Activated CD8-positive, alpha-beta T cell treated with anti-CD3 and anti-CD28 coated beads for 36 hours (primary cell): ENCODE data around the gene SDC1. TPM values are rescaled to one million over a fixed set of nuclear protein-coding genes. Genes with fewer than 3 reads are reported as not detected.

Experiments
- ATAC-seq: fragments of 200-7000 bp; cut with Tn5 transposase; one replicate; pipeline ENCODE4 v1.10.0; 2021; ENCODE audit warnings: mild to moderate bottlenecking, moderate library complexity
- CTCF ChIA-PET: fragments of 350-600 bp; sonication (Branson Sonifier 250); formaldehyde crosslinking; loops from one replicate; lab custom pipeline; 2021; ENCODE audit warnings: antibody characterized with exemption; lab: Charles Lee
- POLR2A ChIA-PET: fragments of 350-600 bp; sonication (Branson Sonifier 250); formaldehyde crosslinking; loops from one replicate; lab custom pipeline; 2021; ENCODE audit warnings: antibody characterized with exemption; lab: Charles Lee
- DNase-seq: peaks from one replicate; pipeline ENCODE4 v3.0.0-alpha.2; 2020
- H3K27ac Mint-ChIP-seq: one replicate; pipeline ENCODE4 v1.8.0; 2021; ENCODE audit warnings: mild to moderate bottlenecking, mixed read lengths
- H3K27me3 Mint-ChIP-seq: one replicate; pipeline ENCODE4 v1.8.0; 2021; ENCODE audit warnings: mixed read lengths
- H3K36me3 Mint-ChIP-seq: one replicate; pipeline ENCODE4 v1.8.0; 2021; ENCODE audit warnings: low read depth, mixed read lengths
- H3K4me1 Mint-ChIP-seq: one replicate; pipeline ENCODE4 v1.8.0; 2021; ENCODE audit warnings: low read depth, mixed read lengths
- H3K4me3 Mint-ChIP-seq: one replicate; pipeline ENCODE4 v1.8.0; 2021; ENCODE audit warnings: mild to moderate bottlenecking, moderate library complexity, mixed read lengths
- H3K9me3 Mint-ChIP-seq: one replicate; pipeline ENCODE4 v1.8.0; 2021; ENCODE audit warnings: mixed read lengths
- intact Hi-C: fragments of 100-400 bp; cut with micrococcal nuclease; formaldehyde crosslinking; loops from one replicate; pipeline ENCODE4 v1.10.0; 2022
- total RNA-seq, 2 experiments: library from RNA; stranded (reverse); gene quantifications; one replicate each; pipeline ENCODE4 v1.2.3, GENCODE V29; 2021
- TF ChIP-seq, protein P1 (sequence below): fragments of 200-600 bp; IDR thresholded peaks from one replicate; pipeline ENCODE4 v1.8.0; 2022; ENCODE audit warnings: antibody characterized with exemption, mild to moderate bottlenecking

Gene SDC1
- total RNA-seq, 2 experiments from 2014 or later = 0.11 to 0.14 TPM

DNA sequence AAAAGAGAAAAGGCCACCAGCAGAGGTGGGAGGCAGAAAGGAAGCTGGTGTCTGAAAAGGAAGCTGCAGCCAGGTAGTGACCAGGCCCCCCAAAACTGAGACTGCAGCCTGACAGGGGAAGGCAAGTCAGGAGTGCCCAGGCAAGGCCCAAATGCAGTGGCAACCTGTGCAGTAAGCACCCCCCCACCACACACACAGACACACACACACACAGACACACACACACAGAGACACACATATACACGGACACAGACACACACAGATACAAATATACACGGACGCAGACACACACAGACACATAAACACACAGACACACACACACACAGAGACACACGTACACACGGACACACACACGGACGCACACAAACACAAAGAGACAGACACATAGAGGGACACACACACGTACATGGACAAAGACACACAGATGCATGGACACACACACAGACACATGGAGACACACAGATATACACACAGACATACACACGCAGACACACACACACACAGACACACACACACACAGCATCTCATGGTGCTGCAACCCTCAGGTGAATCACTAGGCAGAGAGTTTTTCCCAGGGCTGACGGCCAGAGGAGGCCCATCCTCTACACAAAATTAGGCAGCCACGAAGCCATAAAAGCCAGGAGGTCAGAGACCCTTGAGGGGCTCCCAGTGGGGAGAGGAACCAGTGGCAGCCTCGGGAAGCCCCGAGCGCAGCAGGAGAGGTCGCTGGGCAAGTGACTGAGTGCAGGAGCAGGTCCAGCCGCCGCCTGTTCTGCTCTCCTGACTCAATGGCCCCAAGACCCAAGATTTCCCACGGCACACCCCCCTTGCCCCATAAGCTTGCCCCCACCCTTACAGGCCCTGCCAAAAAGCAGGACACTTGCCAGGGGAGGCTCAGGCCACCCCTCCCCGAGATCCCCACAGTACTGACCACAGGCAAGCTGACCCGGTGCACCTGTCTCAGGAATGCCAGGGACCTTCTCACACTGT lies 6.3 kb downstream of the SDC1 start:
- intact Hi-C loops = no loop called here
- no peak overlapping the region for H3K4me3 Mint-ChIP-seq
- H3K27ac Mint-ChIP-seq = no peak overlapping the region
- no peaks in the 10 kb centered on the region for H3K4me1 Mint-ChIP-seq
- H3K27me3 Mint-ChIP-seq = peaks cover 31% of the 10 kb centered on the region
- no peaks in the 10 kb centered on the region for H3K36me3 Mint-ChIP-seq
- TF ChIP-seq, protein P1, sequence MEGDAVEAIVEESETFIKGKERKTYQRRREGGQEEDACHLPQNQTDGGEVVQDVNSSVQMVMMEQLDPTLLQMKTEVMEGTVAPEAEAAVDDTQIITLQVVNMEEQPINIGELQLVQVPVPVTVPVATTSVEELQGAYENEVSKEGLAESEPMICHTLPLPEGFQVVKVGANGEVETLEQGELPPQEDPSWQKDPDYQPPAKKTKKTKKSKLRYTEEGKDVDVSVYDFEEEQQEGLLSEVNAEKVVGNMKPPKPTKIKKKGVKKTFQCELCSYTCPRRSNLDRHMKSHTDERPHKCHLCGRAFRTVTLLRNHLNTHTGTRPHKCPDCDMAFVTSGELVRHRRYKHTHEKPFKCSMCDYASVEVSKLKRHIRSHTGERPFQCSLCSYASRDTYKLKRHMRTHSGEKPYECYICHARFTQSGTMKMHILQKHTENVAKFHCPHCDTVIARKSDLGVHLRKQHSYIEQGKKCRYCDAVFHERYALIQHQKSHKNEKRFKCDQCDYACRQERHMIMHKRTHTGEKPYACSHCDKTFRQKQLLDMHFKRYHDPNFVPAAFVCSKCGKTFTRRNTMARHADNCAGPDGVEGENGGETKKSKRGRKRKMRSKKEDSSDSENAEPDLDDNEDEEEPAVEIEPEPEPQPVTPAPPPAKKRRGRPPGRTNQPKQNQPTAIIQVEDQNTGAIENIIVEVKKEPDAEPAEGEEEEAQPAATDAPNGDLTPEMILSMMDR = no peak
- POLR2A ChIA-PET = no interaction called here
- no peak for DNase-seq
- no peak for ATAC-seq
- CTCF ChIA-PET = no interaction called here
- H3K9me3 Mint-ChIP-seq = no peaks in the 10 kb centered on the region

DNA sequence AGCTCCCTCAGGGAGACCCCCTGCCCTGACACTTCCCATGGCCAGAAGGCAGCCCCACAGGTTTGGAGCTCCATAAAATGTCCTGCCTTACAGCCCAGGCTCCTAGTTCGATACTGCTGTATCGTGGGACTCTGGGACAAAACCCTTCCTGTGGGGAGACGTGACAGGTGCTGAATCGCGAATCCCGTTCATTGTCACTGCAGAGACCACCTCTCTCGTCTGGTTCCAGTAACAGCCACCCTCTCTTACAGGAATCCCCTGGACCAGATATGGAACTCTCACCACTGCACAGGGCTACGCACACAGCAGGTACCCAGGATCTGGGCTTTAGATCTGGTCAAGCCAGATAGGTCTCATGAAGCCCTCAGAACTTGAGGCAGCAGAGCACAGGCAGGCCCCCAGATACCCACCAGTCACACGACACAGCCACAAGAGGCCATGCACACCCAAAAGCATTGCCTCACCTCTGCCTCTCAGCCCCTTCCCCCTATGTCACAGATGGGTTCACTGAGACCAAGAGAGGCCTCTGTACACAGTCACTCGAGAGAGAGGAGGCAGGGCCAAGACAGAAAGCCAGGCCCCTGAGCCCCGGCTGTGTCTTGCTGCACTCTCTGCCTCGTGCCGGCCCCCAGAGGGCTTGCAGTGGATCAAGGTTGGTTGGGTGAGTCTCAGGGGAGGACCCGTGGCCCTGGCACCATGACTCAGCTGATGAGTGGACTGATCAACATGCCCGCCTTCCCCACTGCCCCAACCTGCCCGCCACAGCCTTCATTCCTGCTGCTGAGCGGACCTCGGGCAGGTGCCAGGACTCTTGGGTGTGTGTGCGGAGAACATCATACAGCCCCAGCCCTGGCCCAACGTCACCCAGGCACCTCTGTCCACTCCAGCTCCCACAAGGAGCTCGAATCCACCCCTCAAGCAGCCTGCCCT lies 7.6 kb downstream of the SDC1 start:
- intact Hi-C loops = no loop called here
- H3K27ac Mint-ChIP-seq = no peak overlapping the region

DNA sequence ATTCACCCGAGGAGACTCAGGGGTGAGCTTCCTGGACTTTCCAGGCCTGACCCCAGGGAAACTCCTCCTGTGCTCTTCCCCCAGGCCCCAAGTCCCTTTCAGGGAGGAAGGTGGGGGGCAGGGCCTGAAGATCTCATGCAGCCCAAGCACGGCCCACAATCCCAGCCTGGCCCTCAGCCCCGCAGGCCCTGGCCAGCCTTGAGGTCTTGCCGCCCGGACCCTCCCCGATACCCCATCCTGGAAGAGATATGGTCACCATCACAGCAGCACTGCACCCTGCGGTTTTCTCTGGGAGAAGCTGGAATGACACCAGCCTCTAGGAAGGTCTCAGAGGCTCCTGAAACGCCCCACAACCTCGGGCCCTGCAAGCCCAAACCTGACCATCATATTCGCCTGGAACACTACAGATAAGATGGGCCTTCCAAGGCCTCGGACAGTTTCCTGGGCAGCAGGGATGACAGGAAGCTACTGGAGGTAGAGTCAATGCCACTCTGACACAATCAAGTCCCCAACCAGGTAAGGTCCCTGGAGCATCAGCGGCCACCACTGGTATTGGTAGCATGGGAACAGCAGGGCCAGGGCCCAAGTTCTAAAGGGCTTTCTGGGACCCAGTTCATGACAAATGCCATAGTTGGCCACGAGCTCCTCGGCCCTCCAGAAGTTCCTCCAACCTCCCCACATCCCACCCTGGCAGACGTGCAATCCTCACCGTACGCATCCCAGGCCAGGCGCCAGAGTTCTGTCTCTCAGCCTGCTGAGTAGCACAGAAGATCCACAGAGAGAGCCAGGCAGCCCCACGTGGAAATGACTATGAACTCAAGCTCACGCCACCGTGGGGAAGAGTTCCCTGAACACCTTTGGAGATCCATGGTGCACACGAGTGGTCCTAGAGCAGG lies 8.6 kb downstream of the SDC1 start:
- Mint-ChIP-seq H3K27me3 (peaks cover 15% of the 10 kb centered on the region), H3K9me3 (no peaks in the 10 kb centered on the region), H3K27ac (no peak overlapping the region), H3K36me3 (no peaks in the 10 kb centered on the region), H3K4me3 (no peak overlapping the region), H3K4me1 (no peaks in the 10 kb centered on the region)
- intact Hi-C loops = no loop called here
- TF ChIP-seq, protein P1 = no peak
- ChIA-PET CTCF (no interaction called here), POLR2A (no interaction called here)
- no peak for ATAC-seq
- DNase-seq = no peak

More for the DNA sequence above, 7.6 kb downstream of the SDC1 start:
- ATAC-seq = no peak
- peaks cover 22% of the 10 kb centered on the region for H3K27me3 Mint-ChIP-seq
- no peak for DNase-seq
- no peaks in the 10 kb centered on the region for H3K36me3 Mint-ChIP-seq
- no peaks in the 10 kb centered on the region for H3K4me1 Mint-ChIP-seq
- TF ChIP-seq, protein P1 = no peak
- ChIA-PET POLR2A (no interaction called here), CTCF (no interaction called here)
- no peak overlapping the region for H3K4me3 Mint-ChIP-seq
- H3K9me3 Mint-ChIP-seq = no peaks in the 10 kb centered on the region

DNA sequence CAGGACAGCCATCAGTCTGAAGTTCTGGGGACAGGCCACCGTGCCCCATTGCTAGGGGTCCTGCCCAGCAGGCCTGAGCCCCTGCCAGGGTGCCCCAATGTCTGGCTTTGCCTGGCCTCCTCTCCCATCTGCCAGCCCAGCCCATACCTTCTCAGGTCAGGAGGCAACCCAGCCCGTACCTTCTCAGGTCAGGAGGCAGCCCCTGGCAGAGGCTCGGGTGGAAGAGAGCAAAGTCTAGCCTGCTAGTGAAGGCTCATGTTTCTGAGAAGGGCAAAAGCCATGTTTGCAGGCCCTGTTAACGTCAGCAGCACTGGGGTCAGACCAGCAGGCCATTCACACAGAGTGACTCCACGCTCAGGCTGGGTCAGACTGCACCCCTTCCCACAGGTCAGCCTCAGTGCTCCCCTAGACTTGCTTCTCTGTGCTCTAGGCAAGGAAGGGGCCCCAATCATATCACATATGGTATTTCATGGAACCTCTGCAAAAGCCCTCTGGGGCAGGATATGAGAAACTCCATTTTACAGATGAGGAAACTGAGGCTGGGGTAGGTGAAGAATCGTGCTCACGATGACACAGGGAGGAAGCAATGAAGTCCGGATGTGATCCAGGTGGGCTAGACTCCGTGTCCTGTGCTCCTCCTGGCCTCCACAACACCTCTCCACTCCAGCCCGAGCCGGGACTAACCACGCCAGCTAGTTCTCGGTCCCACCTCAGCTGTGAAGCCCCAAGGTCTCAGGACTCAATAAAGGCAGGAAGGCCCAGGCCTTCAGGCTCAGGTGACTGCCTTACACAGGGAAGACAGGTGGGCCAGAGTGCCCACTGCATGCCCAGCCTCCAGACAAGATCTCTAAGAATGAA lies 9.5 kb downstream of the SDC1 start:
- TF ChIP-seq, protein P1 = no peak
- intact Hi-C loops = no loop called here
- ChIA-PET CTCF (interaction anchor here (1.0 to 1.3 kb wide), 2 partner anchors 10 to 16 kb away, joined by 3 read pairs; partner anchors contain the start of gene SDC1), POLR2A (no interaction called here)
- no peak overlapping the region for H3K27ac Mint-ChIP-seq
- H3K4me3 Mint-ChIP-seq = no peak overlapping the region
- H3K27me3 Mint-ChIP-seq = peaks cover 9% of the 10 kb centered on the region
- no peaks in the 10 kb centered on the region for H3K9me3 Mint-ChIP-seq
- ATAC-seq (no peak), DNase-seq (no peak)
- no peaks in the 10 kb centered on the region for H3K36me3 Mint-ChIP-seq
- no peaks in the 10 kb centered on the region for H3K4me1 Mint-ChIP-seq
